Measurements from ENCODE around the gene CCR6. TPM values are rescaled to one million over a fixed set of nuclear protein-coding genes. Genes with fewer than 3 reads are reported as not detected.

Gene CCR6
- total and polyA plus RNA-seq, 7 donors, result 0.46 to 7.7 TPM; not detected in 5

GRCh38 chr6:167146135-167146534 is 23.2 kb downstream of the CCR6 start:
- H3K4me3 ChIP-seq, result no peak overlapping the region
- no peaks in the 10 kb centered on the region for H3K36me3 ChIP-seq
- H3K9me3 ChIP-seq, result no peaks in the 10 kb centered on the region
- no peaks in the 10 kb centered on the region for H3K27me3 ChIP-seq
- intact Hi-C loops (cut with DNase I), result no loop called here
- DNase-seq, result no peak
- H3K27ac ChIP-seq, result no peak overlapping the region
- TF ChIP-seq EP300 (IDR thresholded peaks at IDR 0.05) (no peak), CTCF (IDR thresholded peaks at IDR 0.05) (no peak), POLR2AphosphoS5 (IDR thresholded peaks at IDR 0.05) (no peak), POLR2A (IDR thresholded peaks at IDR 0.05) (no peak)
- H3K4me1 ChIP-seq, result peaks cover 0 to 5% (median 2%) of the 10 kb centered on the region in 4 donors
- 83 to 88% methylated on average over 15 of the region's 15 CpGs for WGBS, 2 donors

GRCh38 chr6:167146977-167147376 is 24.1 kb downstream of the CCR6 start:
- no peaks in the 10 kb centered on the region for H3K27me3 ChIP-seq
- no peaks in the 10 kb centered on the region for H3K9me3 ChIP-seq
- H3K36me3 ChIP-seq, result no peaks in the 10 kb centered on the region
- no peak overlapping the region for H3K27ac ChIP-seq
- H3K4me3 ChIP-seq, result no peak overlapping the region
- peaks cover 0 to under 1% (median 0%) of the 10 kb centered on the region in 4 donors for H3K4me1 ChIP-seq
- TF ChIP-seq CTCF (IDR thresholded peaks at IDR 0.05) (no peak), EP300 (IDR thresholded peaks at IDR 0.05) (no peak), POLR2AphosphoS5 (IDR thresholded peaks at IDR 0.05) (no peak), POLR2A (IDR thresholded peaks at IDR 0.05) (no peak)
- no peak for DNase-seq
- WGBS, 2 donors, result 73 to 88% methylated on average over 16 of the region's 16 CpGs
- intact Hi-C loops (cut with DNase I), result no loop called here

GRCh38 chr6:167148021-167148420 is 25.1 kb downstream of the CCR6 start:
- no peak for DNase-seq
- intact Hi-C loops (cut with DNase I), result no loop called here
- H3K4me3 ChIP-seq, result no peak overlapping the region
- no peaks in the 10 kb centered on the region for H3K9me3 ChIP-seq
- H3K4me1 ChIP-seq, result no peaks in the 10 kb centered on the region
- TF ChIP-seq EP300 (IDR thresholded peaks at IDR 0.05) (no peak), CTCF (IDR thresholded peaks at IDR 0.05) (no peak), POLR2AphosphoS5 (IDR thresholded peaks at IDR 0.05) (no peak), POLR2A (IDR thresholded peaks at IDR 0.05) (no peak)
- no peaks in the 10 kb centered on the region for H3K27me3 ChIP-seq
- H3K27ac ChIP-seq, result no peak overlapping the region
- H3K36me3 ChIP-seq, result no peaks in the 10 kb centered on the region

- intact Hi-C loops (cut with DNase I), result no loop called here
- Histone ChIP-seq H3K36me3 (no peaks in the 10 kb centered on the region), H3K9me3 (no peaks in the 10 kb centered on the region), H3K27ac (no peak overlapping the region), H3K4me3 (no peak overlapping the region), H3K4me1 (no peaks in the 10 kb centered on the region), H3K27me3 (no peaks in the 10 kb centered on the region)
- WGBS, 2 donors, result 33 to 75% methylated on average over 5 of the region's 5 CpGs
- DNase-seq, result no peak
- TF ChIP-seq CTCF (IDR thresholded peaks at IDR 0.05) (no peak), EP300 (IDR thresholded peaks at IDR 0.05) (no peak), POLR2AphosphoS5 (IDR thresholded peaks at IDR 0.05) (no peak), POLR2A (IDR thresholded peaks at IDR 0.05) (no peak)
Observed at GRCh38 chr6:167148997-167149396, 26.1 kb downstream of the CCR6 start.

DNA sequence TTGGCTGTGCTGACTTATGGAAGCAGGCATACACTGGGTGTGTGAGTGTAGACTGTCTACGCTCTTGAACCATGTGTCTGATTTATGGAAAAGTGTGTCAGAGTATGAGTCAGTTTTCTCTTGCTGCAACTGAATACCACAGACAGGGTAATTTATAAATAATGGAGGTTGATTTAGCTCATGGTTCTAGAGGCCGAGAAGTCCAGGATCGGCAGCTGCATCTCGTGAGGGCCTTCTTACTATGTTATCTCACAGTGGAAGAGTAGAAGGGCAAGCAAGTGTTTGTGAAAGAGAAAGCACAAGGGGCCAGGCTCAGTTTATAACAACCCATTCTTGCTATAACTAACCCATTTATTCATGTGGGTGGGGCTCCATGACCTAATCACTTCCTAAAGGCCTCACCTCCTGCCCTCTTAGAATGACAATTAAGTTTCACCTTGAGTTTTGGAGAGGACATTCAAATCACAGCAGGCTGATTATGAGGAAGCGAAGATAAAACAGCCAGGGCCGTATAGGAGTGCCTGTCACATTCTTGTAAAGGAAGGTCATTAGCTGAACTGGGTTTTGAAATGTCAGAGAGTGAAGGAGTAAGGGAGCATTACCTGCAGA is 28.1 kb downstream of the CCR6 start:
- Histone ChIP-seq H3K4me1 (no peaks in the 10 kb centered on the region), H3K9me3 (no peaks in the 10 kb centered on the region), H3K27me3 (no peaks in the 10 kb centered on the region), H3K4me3 (no peak overlapping the region), H3K36me3 (no peaks in the 10 kb centered on the region), H3K27ac (no peak overlapping the region)
- TF ChIP-seq POLR2A (IDR thresholded peaks at IDR 0.05) (no peak), CTCF (IDR thresholded peaks at IDR 0.05) (no peak), POLR2AphosphoS5 (IDR thresholded peaks at IDR 0.05) (no peak), EP300 (IDR thresholded peaks at IDR 0.05) (no peak)
- intact Hi-C loops (cut with DNase I), result no loop called here
- DNase-seq, result no peak
- 83 to 85% methylated on average over 6 of the region's 6 CpGs for WGBS, 2 donors

Measured in sigmoid colon (tissue), 7 donors.